Chondrocyte (in vitro differentiated cells): Measurements from ENCODE around the gene PRCP. TPM values are rescaled to one million over a fixed set of nuclear protein-coding genes. Genes with fewer than 3 reads are reported as not detected.

Experiments used
- DNase-seq: peaks from one replicate; pipeline ENCODE4 v3.0.0; 2021; ENCODE audit warnings: mixed read lengths, low spot score
- H3K27ac Mint-ChIP-seq: one replicate; pipeline ENCODE4 v1.8.0; 2021; ENCODE audit warnings: mild to moderate bottlenecking, moderate library complexity, mixed read lengths; ENCODE audit not compliant: unreplicated experiment
- H3K27me3 Mint-ChIP-seq: 2 replicates; pipeline ENCODE4 v1.8.0; 2021; ENCODE audit warnings: low read depth, mixed read lengths
- H3K36me3 Mint-ChIP-seq: 2 replicates; pipeline ENCODE4 v1.8.0; 2021; ENCODE audit warnings: low read depth, mixed read lengths
- H3K4me1 Mint-ChIP-seq: 2 replicates; pipeline ENCODE4 v1.8.0; 2021; ENCODE audit warnings: low read depth, mild to moderate bottlenecking, mixed read lengths
- H3K4me3 Mint-ChIP-seq: one replicate; pipeline ENCODE4 v1.8.0; 2021; ENCODE audit warnings: mild to moderate bottlenecking, moderate library complexity, mixed read lengths; ENCODE audit not compliant: unreplicated experiment
- H3K9me3 Mint-ChIP-seq: 2 replicates; pipeline ENCODE4 v1.8.0; 2021; ENCODE audit warnings: low read depth, mixed read lengths
- total RNA-seq: library from RNA; stranded (reverse); gene quantifications from 3 replicates; pipeline ENCODE4 v1.2.1, GENCODE V29; 2021
- TF ChIP-seq, protein P1 (sequence below): fragments of 200-600 bp; sonication (generic); IDR thresholded peaks from 2 replicates; pipeline ENCODE4 v1.5.0; 2021; ENCODE audit warnings: antibody characterized with exemption, mild to moderate bottlenecking, moderate library complexity

Gene PRCP
- total RNA-seq, 1 donor from 2014 or later: 58.9 TPM

DNA sequence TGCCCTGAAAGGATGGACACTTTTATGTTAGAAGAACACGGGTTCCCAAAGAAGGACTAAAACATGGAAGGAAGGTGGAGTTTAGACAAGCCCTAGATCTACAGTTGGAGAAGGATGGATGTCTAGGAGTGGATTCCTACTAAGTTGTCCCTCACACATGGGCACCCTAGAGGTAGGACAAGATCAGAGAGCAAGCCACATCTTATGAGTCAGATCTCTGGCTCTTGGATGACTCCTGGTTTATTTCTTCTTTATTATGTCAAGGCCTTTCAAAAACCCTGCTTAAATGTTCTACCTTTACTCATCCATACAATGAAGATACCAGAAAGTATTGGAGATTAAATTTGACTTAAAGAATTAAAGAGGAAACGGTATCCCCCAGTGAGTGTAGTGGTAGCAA lies 34.4 kb downstream of the PRCP start:
- TF ChIP-seq, protein P1, sequence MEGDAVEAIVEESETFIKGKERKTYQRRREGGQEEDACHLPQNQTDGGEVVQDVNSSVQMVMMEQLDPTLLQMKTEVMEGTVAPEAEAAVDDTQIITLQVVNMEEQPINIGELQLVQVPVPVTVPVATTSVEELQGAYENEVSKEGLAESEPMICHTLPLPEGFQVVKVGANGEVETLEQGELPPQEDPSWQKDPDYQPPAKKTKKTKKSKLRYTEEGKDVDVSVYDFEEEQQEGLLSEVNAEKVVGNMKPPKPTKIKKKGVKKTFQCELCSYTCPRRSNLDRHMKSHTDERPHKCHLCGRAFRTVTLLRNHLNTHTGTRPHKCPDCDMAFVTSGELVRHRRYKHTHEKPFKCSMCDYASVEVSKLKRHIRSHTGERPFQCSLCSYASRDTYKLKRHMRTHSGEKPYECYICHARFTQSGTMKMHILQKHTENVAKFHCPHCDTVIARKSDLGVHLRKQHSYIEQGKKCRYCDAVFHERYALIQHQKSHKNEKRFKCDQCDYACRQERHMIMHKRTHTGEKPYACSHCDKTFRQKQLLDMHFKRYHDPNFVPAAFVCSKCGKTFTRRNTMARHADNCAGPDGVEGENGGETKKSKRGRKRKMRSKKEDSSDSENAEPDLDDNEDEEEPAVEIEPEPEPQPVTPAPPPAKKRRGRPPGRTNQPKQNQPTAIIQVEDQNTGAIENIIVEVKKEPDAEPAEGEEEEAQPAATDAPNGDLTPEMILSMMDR: no peak
- Mint-ChIP-seq H3K9me3 (no peaks in the 10 kb centered on the region), H3K36me3 (no peaks in the 10 kb centered on the region), H3K4me1 (peaks cover 14% of the 10 kb centered on the region), H3K27ac (no peak overlapping the region), H3K27me3 (no peaks in the 10 kb centered on the region), H3K4me3 (no peak overlapping the region)
- DNase-seq: no peak

DNA sequence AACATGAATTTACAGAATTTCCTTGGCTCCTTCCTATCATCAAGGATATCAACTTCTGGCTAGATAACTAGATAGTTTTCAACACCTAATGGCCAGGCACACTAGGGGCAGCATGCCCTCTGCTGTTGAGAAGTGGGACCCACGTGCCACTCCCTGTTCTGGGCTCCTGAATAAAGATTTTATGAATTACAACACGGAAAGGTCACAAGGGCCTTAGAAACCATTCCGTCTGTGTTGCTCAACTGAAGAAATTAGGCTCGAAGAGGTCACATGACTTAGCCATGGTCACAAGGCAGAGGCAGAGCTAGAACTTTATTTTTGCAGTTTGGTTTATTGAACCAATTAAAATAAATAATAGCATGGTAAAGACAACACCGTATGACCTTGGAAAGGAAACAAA lies 36.0 kb downstream of the PRCP start:
- Mint-ChIP-seq H3K27ac (no peak overlapping the region), H3K27me3 (no peaks in the 10 kb centered on the region), H3K4me1 (peaks cover 21% of the 10 kb centered on the region), H3K4me3 (no peak overlapping the region), H3K9me3 (no peaks in the 10 kb centered on the region), H3K36me3 (no peaks in the 10 kb centered on the region)
- TF ChIP-seq, protein P1: peak; percentile 85
- DNase-seq: no peak

DNA sequence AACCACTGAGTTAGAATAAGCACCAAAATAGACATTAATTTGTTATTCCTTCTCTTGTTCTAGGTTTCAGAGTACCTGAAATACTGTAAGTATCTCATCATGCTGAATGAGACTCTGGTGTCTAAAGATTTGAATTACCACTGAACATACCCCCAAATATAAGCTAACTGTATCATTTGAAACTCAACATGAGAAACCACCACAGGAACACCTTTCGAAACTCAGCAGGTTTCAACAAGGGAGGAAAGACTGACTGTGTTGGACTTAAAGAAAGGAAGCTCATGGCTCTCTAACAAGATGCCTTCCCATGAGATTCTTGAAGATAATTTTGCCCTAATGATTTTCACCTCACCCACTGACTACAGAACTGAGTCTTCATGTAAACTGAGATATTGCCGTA lies 37.0 kb downstream of the PRCP start:
- TF ChIP-seq, protein P1: no peak
- DNase-seq: no peak
- Mint-ChIP-seq H3K36me3 (no peaks in the 10 kb centered on the region), H3K4me1 (peaks cover 31% of the 10 kb centered on the region), H3K4me3 (no peak overlapping the region), H3K27ac (no peak overlapping the region), H3K27me3 (no peaks in the 10 kb centered on the region), H3K9me3 (no peaks in the 10 kb centered on the region)

DNA sequence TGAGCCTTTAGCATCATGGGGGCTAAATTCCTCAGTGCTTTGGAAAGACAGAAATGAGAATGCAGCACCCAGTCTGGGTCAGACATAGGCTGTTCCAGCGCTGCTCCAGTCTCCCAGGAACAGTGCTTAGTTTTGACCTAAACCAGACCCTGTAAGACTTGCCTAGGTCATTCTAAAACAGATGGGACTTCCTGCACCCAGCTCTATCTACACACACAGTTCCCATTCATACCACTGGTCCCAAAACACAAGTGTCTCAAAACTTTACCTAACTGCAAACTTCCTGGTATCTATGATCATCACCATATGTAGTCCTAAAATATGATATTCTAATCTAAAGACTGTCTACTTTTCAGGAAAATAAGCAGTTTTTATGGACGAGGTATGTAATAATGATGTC lies 37.9 kb downstream of the PRCP start:
- DNase-seq: no peak
- no peaks in the 10 kb centered on the region for H3K36me3 Mint-ChIP-seq
- no peak overlapping the region for H3K4me3 Mint-ChIP-seq
- TF ChIP-seq, protein P1: no peak
- H3K27me3 Mint-ChIP-seq: no peaks in the 10 kb centered on the region
- H3K27ac Mint-ChIP-seq: no peak overlapping the region
- H3K9me3 Mint-ChIP-seq: no peaks in the 10 kb centered on the region
- peaks cover 35% of the 10 kb centered on the region for H3K4me1 Mint-ChIP-seq

DNA sequence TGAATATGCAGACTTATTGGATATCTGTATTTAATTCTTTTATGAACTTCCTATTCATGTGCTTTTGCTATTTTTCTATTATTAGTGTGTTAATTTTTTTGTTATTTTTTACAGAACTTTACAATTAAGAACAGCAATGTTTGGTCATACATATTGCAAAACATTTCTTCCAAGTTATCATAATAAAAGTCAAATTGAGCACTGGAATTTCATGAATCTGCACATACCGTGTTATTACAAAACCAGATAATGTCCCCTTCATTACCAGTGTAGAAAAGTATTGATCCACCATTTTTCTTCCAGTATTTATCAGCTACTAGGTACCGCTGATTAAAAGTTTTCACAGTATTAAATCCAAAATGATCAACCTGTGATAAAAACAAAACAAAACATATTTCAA lies 40.5 kb downstream of the PRCP start:
- no peak for DNase-seq
- H3K4me1 Mint-ChIP-seq: peaks cover 43% of the 10 kb centered on the region
- no peak overlapping the region for H3K4me3 Mint-ChIP-seq
- TF ChIP-seq, protein P1: no peak
- H3K36me3 Mint-ChIP-seq: no peaks in the 10 kb centered on the region
- no peaks in the 10 kb centered on the region for H3K9me3 Mint-ChIP-seq
- no peaks in the 10 kb centered on the region for H3K27me3 Mint-ChIP-seq
- H3K27ac Mint-ChIP-seq: no peak overlapping the region
